ENCODE data around the gene DPH7. TPM values are rescaled to one million over a fixed set of nuclear protein-coding genes. Genes with fewer than 3 reads are reported as not detected.
A peak's percentile ranks its signal among the peaks of the same experiment; 100 is the strongest.

The DPH7 gene
- total RNA-seq, 1 experiment from 2014 or later: 43.9 TPM

- TF ChIP-seq AFF4 (CRISPR knock-in tag; IDR thresholded peaks at IDR 0.05; ENCODE audit: borderline replicate concordance) (no peak), NFYB (CRISPR knock-in tag; conservative IDR thresholded peaks at IDR 0.05; ENCODE audit: low read depth) (peak; percentile 79), GTF2I (CRISPR knock-in tag; conservative IDR thresholded peaks at IDR 0.05) (no peak), FOXJ3 (CRISPR knock-in tag; IDR thresholded peaks at IDR 0.05; ENCODE audit: borderline replicate concordance) (no peak), ESRRA (CRISPR knock-in tag; IDR thresholded peaks at IDR 0.05; ENCODE audit: borderline replicate concordance) (no peak; the same call in 1 of the 2 replicates), E2F5 (CRISPR knock-in tag; IDR thresholded peaks at IDR 0.05) (no peak), SOX15 (CRISPR knock-in tag; IDR thresholded peaks at IDR 0.05) (no peak), NFE2L1 (CRISPR knock-in tag; IDR thresholded peaks at IDR 0.05) (no peak), GABPB1 (CRISPR knock-in tag; IDR thresholded peaks at IDR 0.05) (no peak), FOXK1 (CRISPR knock-in tag; IDR thresholded peaks at IDR 0.05) (peak; percentile 52), ZBTB21 (CRISPR knock-in tag; IDR thresholded peaks at IDR 0.05; ENCODE audit: borderline replicate concordance) (no peak), ZNF232 (CRISPR knock-in tag; IDR thresholded peaks at IDR 0.05) (no peak), PRRX2 (CRISPR knock-in tag; IDR thresholded peaks at IDR 0.05) (no peak), USF2 (CRISPR knock-in tag; IDR thresholded peaks at IDR 0.05) (no peak), MYBL2 (CRISPR knock-in tag; IDR thresholded peaks at IDR 0.05) (0 out of 2 replicates have a peak, but pooled peaks have one; percentile 22), TCF7 (CRISPR knock-in tag; IDR thresholded peaks at IDR 0.05; ENCODE audit: low read depth) (no peak), ERG (CRISPR knock-in tag; IDR thresholded peaks at IDR 0.05) (no peak), SMAD4 (CRISPR knock-in tag; IDR thresholded peaks at IDR 0.05) (no peak), SP1 (CRISPR knock-in tag; conservative IDR thresholded peaks at IDR 0.05) (peak; percentile 91), CREB1 (CRISPR knock-in tag; IDR thresholded peaks at IDR 0.05) (no peak), CREM (CRISPR knock-in tag; IDR thresholded peaks at IDR 0.05) (no peak; the same call in 1 of the 2 replicates), ATF3 (CRISPR knock-in tag; conservative IDR thresholded peaks at IDR 0.05) (no peak), ZNF219 (CRISPR knock-in tag; IDR thresholded peaks at IDR 0.05; ENCODE audit: borderline replicate concordance) (no peak)
- TF ChIP-seq, protein P1, sequence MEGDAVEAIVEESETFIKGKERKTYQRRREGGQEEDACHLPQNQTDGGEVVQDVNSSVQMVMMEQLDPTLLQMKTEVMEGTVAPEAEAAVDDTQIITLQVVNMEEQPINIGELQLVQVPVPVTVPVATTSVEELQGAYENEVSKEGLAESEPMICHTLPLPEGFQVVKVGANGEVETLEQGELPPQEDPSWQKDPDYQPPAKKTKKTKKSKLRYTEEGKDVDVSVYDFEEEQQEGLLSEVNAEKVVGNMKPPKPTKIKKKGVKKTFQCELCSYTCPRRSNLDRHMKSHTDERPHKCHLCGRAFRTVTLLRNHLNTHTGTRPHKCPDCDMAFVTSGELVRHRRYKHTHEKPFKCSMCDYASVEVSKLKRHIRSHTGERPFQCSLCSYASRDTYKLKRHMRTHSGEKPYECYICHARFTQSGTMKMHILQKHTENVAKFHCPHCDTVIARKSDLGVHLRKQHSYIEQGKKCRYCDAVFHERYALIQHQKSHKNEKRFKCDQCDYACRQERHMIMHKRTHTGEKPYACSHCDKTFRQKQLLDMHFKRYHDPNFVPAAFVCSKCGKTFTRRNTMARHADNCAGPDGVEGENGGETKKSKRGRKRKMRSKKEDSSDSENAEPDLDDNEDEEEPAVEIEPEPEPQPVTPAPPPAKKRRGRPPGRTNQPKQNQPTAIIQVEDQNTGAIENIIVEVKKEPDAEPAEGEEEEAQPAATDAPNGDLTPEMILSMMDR (IDR thresholded peaks at IDR 0.05): peak; percentile 56
- TF ChIP-seq, protein P2, sequence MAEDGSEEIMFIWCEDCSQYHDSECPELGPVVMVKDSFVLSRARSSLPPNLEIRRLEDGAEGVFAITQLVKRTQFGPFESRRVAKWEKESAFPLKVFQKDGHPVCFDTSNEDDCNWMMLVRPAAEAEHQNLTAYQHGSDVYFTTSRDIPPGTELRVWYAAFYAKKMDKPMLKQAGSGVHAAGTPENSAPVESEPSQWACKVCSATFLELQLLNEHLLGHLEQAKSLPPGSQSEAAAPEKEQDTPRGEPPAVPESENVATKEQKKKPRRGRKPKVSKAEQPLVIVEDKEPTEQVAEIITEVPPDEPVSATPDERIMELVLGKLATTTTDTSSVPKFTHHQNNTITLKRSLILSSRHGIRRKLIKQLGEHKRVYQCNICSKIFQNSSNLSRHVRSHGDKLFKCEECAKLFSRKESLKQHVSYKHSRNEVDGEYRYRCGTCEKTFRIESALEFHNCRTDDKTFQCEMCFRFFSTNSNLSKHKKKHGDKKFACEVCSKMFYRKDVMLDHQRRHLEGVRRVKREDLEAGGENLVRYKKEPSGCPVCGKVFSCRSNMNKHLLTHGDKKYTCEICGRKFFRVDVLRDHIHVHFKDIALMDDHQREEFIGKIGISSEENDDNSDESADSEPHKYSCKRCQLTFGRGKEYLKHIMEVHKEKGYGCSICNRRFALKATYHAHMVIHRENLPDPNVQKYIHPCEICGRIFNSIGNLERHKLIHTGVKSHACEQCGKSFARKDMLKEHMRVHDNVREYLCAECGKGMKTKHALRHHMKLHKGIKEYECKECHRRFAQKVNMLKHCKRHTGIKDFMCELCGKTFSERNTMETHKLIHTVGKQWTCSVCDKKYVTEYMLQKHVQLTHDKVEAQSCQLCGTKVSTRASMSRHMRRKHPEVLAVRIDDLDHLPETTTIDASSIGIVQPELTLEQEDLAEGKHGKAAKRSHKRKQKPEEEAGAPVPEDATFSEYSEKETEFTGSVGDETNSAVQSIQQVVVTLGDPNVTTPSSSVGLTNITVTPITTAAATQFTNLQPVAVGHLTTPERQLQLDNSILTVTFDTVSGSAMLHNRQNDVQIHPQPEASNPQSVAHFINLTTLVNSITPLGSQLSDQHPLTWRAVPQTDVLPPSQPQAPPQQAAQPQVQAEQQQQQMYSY (CRISPR knock-in tag; IDR thresholded peaks at IDR 0.05): no peak
- TF ChIP-seq, protein P3, sequence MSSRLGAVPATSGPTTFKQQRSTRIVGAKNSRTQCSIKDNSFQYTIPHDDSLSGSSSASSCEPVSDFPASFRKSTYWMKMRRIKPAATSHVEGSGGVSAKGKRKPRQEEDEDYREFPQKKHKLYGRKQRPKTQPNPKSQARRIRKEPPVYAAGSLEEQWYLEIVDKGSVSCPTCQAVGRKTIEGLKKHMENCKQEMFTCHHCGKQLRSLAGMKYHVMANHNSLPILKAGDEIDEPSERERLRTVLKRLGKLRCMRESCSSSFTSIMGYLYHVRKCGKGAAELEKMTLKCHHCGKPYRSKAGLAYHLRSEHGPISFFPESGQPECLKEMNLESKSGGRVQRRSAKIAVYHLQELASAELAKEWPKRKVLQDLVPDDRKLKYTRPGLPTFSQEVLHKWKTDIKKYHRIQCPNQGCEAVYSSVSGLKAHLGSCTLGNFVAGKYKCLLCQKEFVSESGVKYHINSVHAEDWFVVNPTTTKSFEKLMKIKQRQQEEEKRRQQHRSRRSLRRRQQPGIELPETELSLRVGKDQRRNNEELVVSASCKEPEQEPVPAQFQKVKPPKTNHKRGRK (CRISPR knock-in tag; IDR thresholded peaks at IDR 0.05; ENCODE audit: borderline replicate concordance): no peak
Measured at GRCh38 chr9:137551264-137552021, 27.3 kb downstream of the DPH7 start, which contains the start of gene MRPL41 (continued).
